Brain microvascular endothelial cell (primary cell): ENCODE data around the gene PSMC2.

Experiments used
- DNase-seq: peaks from one replicate; pipeline ENCODE4 v3.0.0-alpha.2; 2020
- H3K27ac ChIP-seq: fragments of 250-450 bp; sonication (Bioruptor Pico); 2 replicates; pipeline ENCODE4 v1.5.1; 2020; ENCODE audit warnings: mild to moderate bottlenecking, moderate library complexity
- H3K27me3 ChIP-seq: fragments of 250-450 bp; sonication (Bioruptor Pico); replicated peaks from 2 replicates; pipeline ENCODE4 v1.5.1; 2020; ENCODE audit warnings: mild to moderate bottlenecking
- H3K36me3 ChIP-seq: fragments of 250-450 bp; sonication (Bioruptor Pico); replicated peaks from 2 replicates; pipeline ENCODE4 v1.5.1; 2020; ENCODE audit warnings: mild to moderate bottlenecking
- H3K4me3 ChIP-seq: 2 replicates; pipeline ENCODE4 v1.5.1; 2011; ENCODE audit warnings: low read depth, mild to moderate bottlenecking, control low read depth, low read length, moderate library complexity
- in situ Hi-C: cut with HindIII; loops from 2 replicates; pipeline ENCODE4 v1.10.0; 2017; ENCODE audit warnings: low sequenced_read_pairs, low pct_ligation_motif_present
- TF ChIP-seq, protein P1 (sequence below): IDR thresholded peaks from 2 replicates; pipeline ENCODE4 v1.5.1; 2011; ENCODE audit warnings: low read depth, mild to moderate bottlenecking, moderate library complexity, low read length, control low read depth, inconsistent platforms; ENCODE audit errors: missing control alignments

PSMC2 gene

DNA sequence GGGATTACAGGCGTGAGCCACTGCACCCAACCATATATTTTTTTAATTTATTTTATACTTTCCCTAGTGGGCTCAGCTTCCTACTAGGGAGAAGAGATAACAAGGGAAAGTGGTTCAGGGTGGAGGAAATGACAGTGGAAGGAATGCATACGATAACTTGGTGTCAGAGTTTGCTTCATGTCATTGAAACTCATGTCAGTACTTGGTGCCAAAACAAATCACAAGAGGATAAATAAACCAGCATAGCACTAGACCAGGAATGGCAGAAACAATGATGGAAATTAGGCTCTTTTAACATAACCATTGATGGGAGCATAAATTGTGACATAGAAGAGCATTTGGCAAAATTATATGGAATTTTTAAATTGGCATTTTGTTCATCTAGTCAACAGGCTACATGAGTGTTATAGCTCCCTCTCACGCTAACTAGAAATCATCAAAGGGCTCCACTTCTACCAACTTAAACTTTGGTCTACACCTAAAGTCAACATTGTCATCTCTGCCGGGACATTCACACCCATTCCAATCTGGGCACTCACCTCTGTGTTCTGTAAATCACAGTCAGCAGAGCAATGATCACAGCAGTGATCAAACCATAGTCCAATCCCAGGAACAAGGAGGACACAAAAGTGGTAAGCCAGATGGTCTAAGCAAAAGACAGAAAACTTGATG is 41.2 kb downstream of the PSMC2 start:
- no peak overlapping the region for H3K4me3 ChIP-seq
- in situ Hi-C loops = no loop called here
- DNase-seq = no peak
- H3K36me3 ChIP-seq = no peaks in the 10 kb centered on the region
- no peak overlapping the region for H3K27ac ChIP-seq
- TF ChIP-seq, protein P1, sequence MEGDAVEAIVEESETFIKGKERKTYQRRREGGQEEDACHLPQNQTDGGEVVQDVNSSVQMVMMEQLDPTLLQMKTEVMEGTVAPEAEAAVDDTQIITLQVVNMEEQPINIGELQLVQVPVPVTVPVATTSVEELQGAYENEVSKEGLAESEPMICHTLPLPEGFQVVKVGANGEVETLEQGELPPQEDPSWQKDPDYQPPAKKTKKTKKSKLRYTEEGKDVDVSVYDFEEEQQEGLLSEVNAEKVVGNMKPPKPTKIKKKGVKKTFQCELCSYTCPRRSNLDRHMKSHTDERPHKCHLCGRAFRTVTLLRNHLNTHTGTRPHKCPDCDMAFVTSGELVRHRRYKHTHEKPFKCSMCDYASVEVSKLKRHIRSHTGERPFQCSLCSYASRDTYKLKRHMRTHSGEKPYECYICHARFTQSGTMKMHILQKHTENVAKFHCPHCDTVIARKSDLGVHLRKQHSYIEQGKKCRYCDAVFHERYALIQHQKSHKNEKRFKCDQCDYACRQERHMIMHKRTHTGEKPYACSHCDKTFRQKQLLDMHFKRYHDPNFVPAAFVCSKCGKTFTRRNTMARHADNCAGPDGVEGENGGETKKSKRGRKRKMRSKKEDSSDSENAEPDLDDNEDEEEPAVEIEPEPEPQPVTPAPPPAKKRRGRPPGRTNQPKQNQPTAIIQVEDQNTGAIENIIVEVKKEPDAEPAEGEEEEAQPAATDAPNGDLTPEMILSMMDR = no peak
- H3K27me3 ChIP-seq = no peaks in the 10 kb centered on the region

DNA sequence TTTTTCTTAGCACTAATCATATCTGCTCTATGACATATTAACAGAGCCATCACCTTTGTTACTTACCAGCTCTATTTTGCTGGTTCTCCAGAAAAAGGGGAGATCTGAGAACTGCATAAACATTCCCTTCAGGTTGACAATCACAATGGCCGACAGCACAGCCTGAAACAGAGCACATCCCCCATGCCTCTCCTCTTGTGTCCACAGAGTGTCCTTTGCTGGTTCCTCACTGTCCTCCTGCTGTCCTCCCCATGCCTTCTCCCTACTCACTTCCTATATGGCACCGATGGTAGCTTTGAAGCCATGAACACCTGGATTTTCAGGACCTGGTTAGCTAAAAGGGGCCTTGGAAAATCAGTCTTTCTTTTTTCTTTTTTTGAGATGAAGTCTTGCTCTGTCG is 41.8 kb downstream of the PSMC2 start:
- no peak for DNase-seq
- H3K27me3 ChIP-seq = no peaks in the 10 kb centered on the region
- no peak overlapping the region for H3K4me3 ChIP-seq
- no peaks in the 10 kb centered on the region for H3K36me3 ChIP-seq
- no peak overlapping the region for H3K27ac ChIP-seq
- in situ Hi-C loops = no loop called here
- TF ChIP-seq, protein P1 = no peak

DNA sequence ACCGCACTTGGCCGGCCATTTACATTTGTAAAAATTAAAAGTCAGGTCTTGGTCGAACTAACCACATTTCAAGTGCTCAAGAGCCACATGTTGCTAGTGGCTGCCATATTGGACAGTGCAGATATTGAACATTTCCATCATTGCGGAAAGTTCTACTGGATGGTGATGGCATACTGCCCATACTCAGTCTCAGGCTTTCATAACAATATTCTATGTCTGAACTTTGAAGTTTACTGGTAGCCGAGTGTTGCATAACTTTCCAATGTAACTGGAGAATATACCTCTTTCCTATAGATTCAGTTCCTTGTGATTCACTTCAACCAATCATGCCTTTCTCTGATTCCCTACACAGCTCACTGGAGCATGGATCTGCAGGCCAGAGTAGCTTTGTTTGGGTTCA is 43.7 kb downstream of the PSMC2 start:
- no peak overlapping the region for H3K27ac ChIP-seq
- H3K4me3 ChIP-seq = no peak overlapping the region
- TF ChIP-seq, protein P1 = no peak
- H3K27me3 ChIP-seq = no peaks in the 10 kb centered on the region
- in situ Hi-C loops = no loop called here
- H3K36me3 ChIP-seq = no peaks in the 10 kb centered on the region
- DNase-seq = no peak

DNA sequence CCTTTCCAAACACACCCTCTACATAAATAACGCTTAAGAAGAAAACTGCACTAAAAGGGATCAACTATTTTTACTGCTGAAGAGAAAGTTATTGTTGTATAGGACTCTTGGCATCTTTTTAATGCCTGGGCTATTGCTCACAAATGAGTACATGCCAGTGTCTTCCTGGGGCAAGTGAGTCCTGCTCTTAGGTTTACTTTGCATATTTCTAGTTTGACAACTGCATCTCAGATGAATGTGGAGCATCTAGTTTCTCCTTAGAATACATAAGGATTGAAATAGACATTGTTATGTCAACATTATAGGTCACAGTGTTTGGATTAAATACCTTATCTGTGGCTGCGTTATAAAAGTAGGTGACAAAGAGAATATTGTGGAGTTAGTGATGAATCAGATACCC is 44.5 kb downstream of the PSMC2 start:
- no peak overlapping the region for H3K4me3 ChIP-seq
- H3K36me3 ChIP-seq = no peaks in the 10 kb centered on the region
- in situ Hi-C loops = no loop called here
- no peaks in the 10 kb centered on the region for H3K27me3 ChIP-seq
- no peak overlapping the region for H3K27ac ChIP-seq
- DNase-seq = no peak
- TF ChIP-seq, protein P1 = no peak

DNA sequence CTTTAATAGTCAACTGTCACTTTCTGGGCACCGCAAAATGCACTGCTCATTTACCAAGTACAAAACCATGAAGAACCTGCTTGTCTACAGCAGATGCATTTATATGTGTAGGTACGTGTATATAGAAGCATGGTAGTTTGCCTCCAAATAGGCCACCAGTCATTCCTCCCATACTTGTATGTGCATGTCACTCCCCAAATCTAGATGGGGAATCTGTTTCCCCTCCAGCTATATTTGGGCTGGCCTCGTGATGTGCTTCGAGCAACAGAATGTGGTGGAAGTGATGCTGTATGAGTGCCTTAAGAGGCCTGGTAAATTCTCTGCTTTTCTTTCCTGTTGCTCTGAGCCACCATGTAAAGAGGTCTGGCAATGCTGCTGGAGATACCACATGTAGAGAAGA is 47.1 kb downstream of the PSMC2 start:
- in situ Hi-C loops = no loop called here
- TF ChIP-seq, protein P1 = no peak

DNA sequence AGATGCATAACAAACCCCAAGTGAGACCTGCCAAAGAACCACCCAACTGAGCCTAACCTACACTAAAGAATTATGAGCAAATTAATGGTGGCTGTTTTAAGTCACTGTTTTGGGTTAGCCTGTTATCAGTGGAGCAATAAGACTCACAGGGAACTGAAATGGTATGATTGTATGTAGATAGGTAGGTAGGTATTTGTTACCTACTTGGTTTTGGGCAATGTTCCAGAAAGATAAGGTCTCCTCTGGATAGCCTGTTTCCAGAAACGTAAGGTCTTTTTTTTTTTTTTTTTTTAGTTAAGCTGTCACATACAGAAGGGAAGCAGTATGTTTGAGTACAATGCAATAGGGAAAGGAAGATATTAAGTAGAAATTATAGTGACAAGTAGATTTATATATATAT is 47.6 kb downstream of the PSMC2 start:
- H3K36me3 ChIP-seq = no peaks in the 10 kb centered on the region
- H3K27me3 ChIP-seq = no peaks in the 10 kb centered on the region
- in situ Hi-C loops = no loop called here
- no peak overlapping the region for H3K27ac ChIP-seq
- no peak overlapping the region for H3K4me3 ChIP-seq
- TF ChIP-seq, protein P1 = no peak
- no peak for DNase-seq

More for the DNA sequence above, 47.1 kb downstream of the PSMC2 start:
- no peak for DNase-seq
- Histone ChIP-seq H3K27ac (no peak overlapping the region), H3K4me3 (no peak overlapping the region), H3K27me3 (no peaks in the 10 kb centered on the region), H3K36me3 (no peaks in the 10 kb centered on the region)
